Astrocyte (in vitro differentiated cells and primary cell): Measurements from ENCODE around the gene CASKIN1. TPM values are rescaled to one million over a fixed set of nuclear protein-coding genes. Genes with fewer than 3 reads are reported as not detected.

Experiments used
- DNase-seq: peaks from one replicate; pipeline ENCODE4 v3.0.0-alpha.2; 2010; ENCODE audit warnings: low read depth
- FAIRE-seq: peaks from 2 replicates; lab custom pipeline; 2011; peaks lifted over from hg19 to GRCh38; lab: Jason Lieb, UNC
- H2AFZ ChIP-seq: 2 replicates; pipeline ENCODE4 v1.6.0; 2012; ENCODE audit warnings: low read depth, low read length, inconsistent platforms
- H3K27ac ChIP-seq: 2 replicates; pipeline ENCODE4 v1.5.1; 2011; ENCODE audit warnings: low read depth, low read length, inconsistent platforms
- H3K27me3 ChIP-seq: 2 replicates; pipeline ENCODE4 v1.6.0; 2011; ENCODE audit warnings: low read length, inconsistent platforms; ENCODE audit not compliant: insufficient read depth
- H3K36me3 ChIP-seq: 2 replicates; pipeline ENCODE4 v1.5.1; 2011; ENCODE audit warnings: low read length, inconsistent platforms; ENCODE audit not compliant: insufficient read depth
- H3K4me1 ChIP-seq: 2 replicates; pipeline ENCODE4 v1.5.1; 2011; ENCODE audit warnings: low read length, inconsistent platforms; ENCODE audit not compliant: insufficient read depth
- H3K4me2 ChIP-seq: 2 replicates; pipeline ENCODE4 v1.6.0; 2012; ENCODE audit warnings: low read length, inconsistent platforms
- H3K4me3 ChIP-seq: 2 replicates; pipeline ENCODE4 v1.5.1; 2011; ENCODE audit warnings: low read depth, mild to moderate bottlenecking, low read length, inconsistent platforms; ENCODE audit not compliant: insufficient read depth
- H3K79me2 ChIP-seq: 2 replicates; pipeline ENCODE4 v1.6.0; 2012; ENCODE audit warnings: mild to moderate bottlenecking, low read length, inconsistent platforms; ENCODE audit not compliant: insufficient read depth
- H3K9ac ChIP-seq: 2 replicates; pipeline ENCODE4 v1.6.0; 2012; ENCODE audit warnings: mild to moderate bottlenecking, low read length, inconsistent platforms
- H3K9me3 ChIP-seq: 2 replicates; pipeline ENCODE4 v1.5.1; 2012; ENCODE audit warnings: low read depth, mild to moderate bottlenecking, low read length, inconsistent platforms; ENCODE audit not compliant: insufficient read depth
- H4K20me1 ChIP-seq: 2 replicates; pipeline ENCODE4 v1.6.0; 2012; ENCODE audit warnings: low read length, inconsistent platforms; ENCODE audit not compliant: insufficient read depth
- H3K27ac Mint-ChIP-seq: one replicate; pipeline ENCODE4 v1.8.0; 2021; ENCODE audit warnings: mild to moderate bottlenecking, mixed read lengths; ENCODE audit not compliant: unreplicated experiment
- H3K27me3 Mint-ChIP-seq: one replicate; pipeline ENCODE4 v1.8.0; 2021; ENCODE audit warnings: low read depth, mixed read lengths; ENCODE audit not compliant: unreplicated experiment
- H3K36me3 Mint-ChIP-seq: one replicate; pipeline ENCODE4 v1.8.0; 2021; ENCODE audit warnings: low read depth, mixed read lengths; ENCODE audit not compliant: unreplicated experiment
- H3K4me1 Mint-ChIP-seq: one replicate; pipeline ENCODE4 v1.8.0; 2021; ENCODE audit warnings: low read depth, mixed read lengths; ENCODE audit not compliant: unreplicated experiment
- H3K4me3 Mint-ChIP-seq: one replicate; pipeline ENCODE4 v1.8.0; 2021; ENCODE audit warnings: mild to moderate bottlenecking, moderate library complexity, mixed read lengths; ENCODE audit not compliant: unreplicated experiment
- H3K9me3 Mint-ChIP-seq: one replicate; pipeline ENCODE4 v1.8.0; 2021; ENCODE audit warnings: mild to moderate bottlenecking, mixed read lengths; ENCODE audit not compliant: unreplicated experiment
- EZH2 ChIP-seq: IDR thresholded peaks from 2 replicates; pipeline ENCODE4 v1.6.1; 2012; ENCODE audit warnings: mild to moderate bottlenecking, low read length, inconsistent platforms; ENCODE audit not compliant: insufficient read depth
- total RNA-seq: library from RNA; stranded (reverse); gene quantifications from 2 replicates; pipeline ENCODE4 v1.2.1, GENCODE V29; 2021
- TF ChIP-seq, protein P1 (sequence below): IDR thresholded peaks from 2 replicates; pipeline ENCODE4 v1.5.1; 2011; ENCODE audit warnings: low read depth, mild to moderate bottlenecking, inconsistent platforms, low read length, moderate library complexity; ENCODE audit not compliant: insufficient read depth

CASKIN1 gene
- total RNA-seq, 1 donor from 2014 or later = 0.66 TPM

DNA sequence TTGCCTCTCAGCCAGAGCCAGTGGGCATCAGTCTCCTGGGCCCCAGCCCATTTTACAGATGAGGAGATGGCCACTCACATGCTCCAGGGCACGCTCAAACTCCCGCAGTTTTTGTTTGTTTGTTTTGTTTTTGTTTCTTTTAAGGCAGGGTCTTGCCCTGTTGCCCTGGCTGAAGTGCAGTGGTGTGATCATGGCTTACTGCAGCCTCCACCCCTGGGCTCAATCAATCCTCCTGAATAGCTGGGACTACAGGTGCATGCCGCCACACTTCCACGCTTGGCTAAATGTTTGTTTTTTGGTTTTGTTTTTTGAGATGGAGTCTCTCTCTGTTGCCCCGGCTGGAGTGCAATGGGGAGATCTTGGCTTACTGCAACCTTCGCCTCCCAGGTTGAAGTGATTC, 30.5 kb upstream of the CASKIN1 start:
- Histone ChIP-seq H4K20me1 (peaks cover 74% of the 10 kb centered on the region), H3K79me2 (peaks cover 53% of the 10 kb centered on the region), H3K4me1 (peaks cover 9% of the 10 kb centered on the region), H3K27me3 (no peaks in the 10 kb centered on the region), H3K27ac (no peak overlapping the region), H3K9ac (no peak overlapping the region), H3K4me2 (no peak overlapping the region), H2AFZ (no peak overlapping the region), H3K4me3 (no peak overlapping the region), H3K36me3 (peaks cover 4% of the 10 kb centered on the region), H3K9me3 (no peaks in the 10 kb centered on the region)
- Mint-ChIP-seq H3K27me3 (no peaks in the 10 kb centered on the region), H3K27ac (no peak overlapping the region), H3K4me3 (no peak overlapping the region), H3K9me3 (no peaks in the 10 kb centered on the region), H3K36me3 (peaks cover 6% of the 10 kb centered on the region), H3K4me1 (peaks cover 7% of the 10 kb centered on the region)
- FAIRE-seq (no peak), DNase-seq (no peak)
- TF ChIP-seq EZH2 = no peak
- TF ChIP-seq, protein P1, sequence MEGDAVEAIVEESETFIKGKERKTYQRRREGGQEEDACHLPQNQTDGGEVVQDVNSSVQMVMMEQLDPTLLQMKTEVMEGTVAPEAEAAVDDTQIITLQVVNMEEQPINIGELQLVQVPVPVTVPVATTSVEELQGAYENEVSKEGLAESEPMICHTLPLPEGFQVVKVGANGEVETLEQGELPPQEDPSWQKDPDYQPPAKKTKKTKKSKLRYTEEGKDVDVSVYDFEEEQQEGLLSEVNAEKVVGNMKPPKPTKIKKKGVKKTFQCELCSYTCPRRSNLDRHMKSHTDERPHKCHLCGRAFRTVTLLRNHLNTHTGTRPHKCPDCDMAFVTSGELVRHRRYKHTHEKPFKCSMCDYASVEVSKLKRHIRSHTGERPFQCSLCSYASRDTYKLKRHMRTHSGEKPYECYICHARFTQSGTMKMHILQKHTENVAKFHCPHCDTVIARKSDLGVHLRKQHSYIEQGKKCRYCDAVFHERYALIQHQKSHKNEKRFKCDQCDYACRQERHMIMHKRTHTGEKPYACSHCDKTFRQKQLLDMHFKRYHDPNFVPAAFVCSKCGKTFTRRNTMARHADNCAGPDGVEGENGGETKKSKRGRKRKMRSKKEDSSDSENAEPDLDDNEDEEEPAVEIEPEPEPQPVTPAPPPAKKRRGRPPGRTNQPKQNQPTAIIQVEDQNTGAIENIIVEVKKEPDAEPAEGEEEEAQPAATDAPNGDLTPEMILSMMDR = no peak

DNA sequence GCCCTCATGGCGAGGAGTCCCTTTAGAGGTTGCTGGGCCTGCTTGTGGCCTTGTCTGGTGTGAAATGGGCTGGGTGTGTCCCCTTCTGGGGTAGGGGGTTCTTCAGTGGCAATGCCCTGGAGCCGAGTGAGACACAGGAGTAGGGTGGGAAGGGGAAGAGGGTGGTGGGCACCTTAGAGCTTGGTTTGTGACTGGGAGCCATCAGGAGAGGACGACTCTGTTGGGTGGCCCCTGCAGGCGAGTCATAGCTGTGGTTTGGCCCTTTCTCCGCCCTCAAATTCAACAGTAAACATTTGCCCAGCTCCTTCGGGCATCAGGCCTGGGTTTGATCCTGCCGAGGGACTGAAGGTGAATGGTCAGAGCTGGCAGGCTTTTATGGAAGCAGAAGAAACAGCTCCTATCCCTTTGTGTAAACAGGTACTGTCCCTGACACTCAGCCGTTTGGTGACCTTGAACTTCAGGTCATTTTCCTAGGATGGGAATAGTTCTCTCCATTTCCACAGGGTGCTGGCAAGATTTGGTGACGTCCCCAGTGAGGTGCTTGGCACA, 29.9 kb upstream of the CASKIN1 start:
- H3K4me2 ChIP-seq = peak overlapping the region; percentile 36
- no peak for DNase-seq

More for the DNA sequence above, 29.9 kb upstream of the CASKIN1 start:
- peaks cover 2% of the 10 kb centered on the region for H3K36me3 ChIP-seq
- H3K9me3 ChIP-seq = no peaks in the 10 kb centered on the region
- FAIRE-seq = no peak
- H3K27me3 ChIP-seq = no peaks in the 10 kb centered on the region
- H3K36me3 Mint-ChIP-seq = peaks cover 6% of the 10 kb centered on the region
- H3K4me3 ChIP-seq = no peak overlapping the region
- H3K9ac ChIP-seq = peak overlapping the region; percentile 10
- TF ChIP-seq EZH2 = no peak
- TF ChIP-seq, protein P1 = no peak
- H3K79me2 ChIP-seq = peaks cover 53% of the 10 kb centered on the region
- peak overlapping the region; percentile 10 for H3K27ac Mint-ChIP-seq
- H3K27me3 Mint-ChIP-seq = no peaks in the 10 kb centered on the region
- peaks cover 9% of the 10 kb centered on the region for H3K4me1 ChIP-seq
- H3K27ac ChIP-seq = no peak overlapping the region
- H3K4me3 Mint-ChIP-seq = peak overlapping the region; percentile 73
- peaks cover 7% of the 10 kb centered on the region for H3K4me1 Mint-ChIP-seq
- H4K20me1 ChIP-seq = peaks cover 68% of the 10 kb centered on the region
- no peaks in the 10 kb centered on the region for H3K9me3 Mint-ChIP-seq
- H2AFZ ChIP-seq = no peak overlapping the region
